ENCODE results near the gene GPR150.

GPR150 gene

GRCh38 chr5:95649842-95650620 is 30.1 kb downstream of the GPR150 start:
- no peak for DNase-seq (ENCODE audit: low spot score)

GRCh38 chr5:95652849-95653248 is 33.0 kb downstream of the GPR150 start:
- DNase-seq (ENCODE audit: low spot score) = no peak

- DNase-seq (ENCODE audit: low spot score) = no peak
Observed at GRCh38 chr5:95654196-95654595, 34.3 kb downstream of the GPR150 start.

DNA sequence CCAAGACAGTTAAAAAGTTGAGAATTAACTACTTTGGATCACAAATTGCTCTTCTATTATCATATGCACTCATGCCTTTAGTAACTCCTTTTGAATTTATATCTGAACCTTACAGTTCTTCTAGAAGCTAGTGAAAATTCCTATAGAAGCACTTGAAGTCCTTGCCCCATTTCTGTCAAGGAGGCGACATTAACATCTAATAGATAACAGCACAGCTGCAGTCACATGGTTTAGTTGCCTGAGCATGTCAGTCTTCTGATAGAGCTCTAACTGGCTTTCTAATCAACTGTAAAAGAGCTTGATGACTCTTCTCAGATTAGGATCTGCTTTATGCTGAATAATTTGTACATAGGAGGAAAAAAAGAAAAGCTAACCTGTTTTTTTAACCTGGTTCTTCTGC is 35.7 kb downstream of the GPR150 start:
- no peak for DNase-seq (ENCODE audit: low spot score)

- DNase-seq (ENCODE audit: low spot score) = no peak
Observed at GRCh38 chr5:95660060-95660459, 40.2 kb downstream of the GPR150 start.

- DNase-seq (ENCODE audit: low spot score) = no peak
Observed at GRCh38 chr5:95662946-95663345, 43.1 kb downstream of the GPR150 start.

GRCh38 chr5:95664204-95664786 is 44.4 kb downstream of the GPR150 start:
- no peak for DNase-seq (ENCODE audit: low spot score)

DNA sequence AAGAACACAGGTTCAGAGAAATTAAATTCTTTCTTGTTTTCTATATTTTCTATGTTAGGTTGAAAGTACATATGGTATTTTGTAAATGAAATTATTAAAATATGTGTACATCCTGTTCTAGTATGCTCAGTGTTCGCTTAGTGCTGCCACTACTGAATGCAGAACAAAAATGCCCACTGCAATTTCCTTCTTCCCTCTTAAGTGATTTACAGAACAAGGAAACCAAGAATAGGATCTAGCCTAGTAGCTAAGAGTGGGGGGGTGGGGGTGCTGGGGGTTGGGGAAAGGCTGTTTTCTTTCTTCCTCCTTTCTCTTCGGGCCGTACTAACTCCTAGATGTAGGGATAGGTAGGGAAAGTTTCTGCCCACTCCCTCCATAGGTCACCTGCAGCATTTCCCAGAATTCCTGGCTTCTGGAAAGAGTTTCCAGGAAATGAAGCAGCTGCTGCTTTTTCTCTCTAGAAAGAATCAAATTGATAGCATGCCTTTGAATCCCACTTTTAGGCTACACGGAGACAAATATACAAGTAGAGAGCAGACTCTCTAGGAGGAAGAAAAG is 47.3 kb downstream of the GPR150 start:
- DNase-seq (ENCODE audit: low spot score) = no peak

GRCh38 chr5:95667678-95668077 is 47.8 kb downstream of the GPR150 start:
- no peak for DNase-seq (ENCODE audit: low spot score)

DNA sequence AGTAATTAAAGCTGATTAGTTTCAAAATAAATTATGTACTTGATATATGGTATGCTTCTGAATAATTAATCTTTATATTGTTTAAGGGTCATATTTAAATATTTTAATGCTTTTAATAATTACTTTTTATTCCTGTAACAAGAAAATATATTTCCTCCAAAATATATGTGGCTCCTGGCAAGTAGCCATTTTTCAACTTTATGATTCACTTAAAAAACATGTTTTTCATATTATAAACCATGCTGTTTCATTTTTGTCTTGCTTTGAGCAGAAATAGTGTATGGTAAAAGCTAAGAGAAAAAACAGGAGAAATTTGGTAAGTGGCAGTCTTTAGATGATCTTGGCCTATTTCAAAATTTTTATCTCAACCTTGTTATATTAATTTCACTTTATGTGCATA is 48.3 kb downstream of the GPR150 start:
- DNase-seq (ENCODE audit: low spot score) = no peak

DNA sequence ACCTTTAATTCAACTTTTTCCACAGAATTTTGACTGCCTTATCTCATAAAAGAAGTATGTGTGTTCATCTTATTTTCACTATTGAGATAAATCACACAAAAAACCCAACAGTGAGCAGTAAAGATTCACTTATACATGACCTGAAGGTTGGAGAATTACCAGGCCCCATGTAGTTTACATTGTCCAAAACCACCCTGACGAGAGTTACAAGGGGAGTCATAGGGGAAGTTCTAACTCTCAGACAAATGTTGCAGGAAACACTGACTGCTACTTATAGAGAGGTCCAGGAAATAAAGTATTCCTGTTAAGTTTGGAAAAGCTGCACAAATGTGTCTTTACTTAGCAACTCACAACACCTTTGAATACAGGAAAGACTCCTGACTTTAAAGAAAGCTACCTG is 48.8 kb downstream of the GPR150 start:
- no peak for DNase-seq (ENCODE audit: low spot score)

DNA sequence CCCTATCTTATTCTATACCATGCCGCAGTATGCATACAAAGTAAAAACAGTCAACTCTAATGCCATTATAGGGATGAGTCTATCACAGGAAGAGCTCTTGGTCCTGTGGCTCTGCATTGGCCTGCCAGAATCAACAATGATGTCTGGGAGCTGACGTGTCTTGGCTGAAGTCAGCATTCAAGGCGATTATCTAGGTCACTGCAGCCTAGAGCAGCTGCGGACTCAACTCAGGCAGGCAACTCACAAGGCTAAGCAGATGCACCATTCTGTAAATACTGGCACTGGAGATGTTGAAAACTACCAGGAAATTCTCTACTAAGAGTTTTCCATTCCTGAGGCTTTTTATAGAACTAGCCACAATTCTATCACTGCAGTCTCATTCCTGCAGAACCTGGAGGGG is 49.7 kb downstream of the GPR150 start:
- peak; percentile 68 for DNase-seq (ENCODE audit: low spot score)

- DNase-seq (ENCODE audit: low spot score) = no peak
Observed at GRCh38 chr5:95669985-95670384, 50.1 kb downstream of the GPR150 start.

- DNase-seq (ENCODE audit: low spot score) = no peak
Observed at GRCh38 chr5:95670568-95670967, 50.7 kb downstream of the GPR150 start.

All from hepatic stellate cell (primary cell).